Measurements from ENCODE around the gene AP3B2.
"Not testable (repeated sequence)": the region's sequence is repeated elsewhere in the genome, so short reads cannot be mapped to it uniquely, and the experiment has no call there.

Gene AP3B2

GRCh38 chr15:82644967-82645852 is 64.5 kb downstream of the AP3B2 start:
- Histone ChIP-seq H3K4me1 (ENCODE audit: control extremely low read depth in 1 of 4, control insufficient read depth in 4 of 4, insufficient read depth in 4 of 4, low read length in 3 of 4) (peaks cover 0 to 29% (median 19%) of the 10 kb centered on the region in 4 experiments), H3K27me3 (replicated peaks in 2 of 5; ENCODE audit: control insufficient read depth in 4 of 5, insufficient read depth in 5 of 5, low read length in 4 of 5) (peaks cover 10 to 75% (median 57%) of the 10 kb centered on the region in 5 experiments)
- POLR2A ChIA-PET; H3K27ac ChIP-seq (ENCODE audit: insufficient read depth in 1 of 2, low read depth in 1 of 2, low read length in 2 of 2, poor library complexity in 1 of 2, severe bottlenecking in 2 of 2); H3K9me3 ChIP-seq (ENCODE audit: control extremely low read depth in 1 of 5, control insufficient read depth in 4 of 5, insufficient read depth in 2 of 5, low read depth in 1 of 5, low read length in 4 of 5); H3K36me3 ChIP-seq (ENCODE audit: control insufficient read depth in 4 of 4, insufficient read depth in 4 of 4, low read length in 3 of 4); DNase-seq; CTCF ChIA-PET; H3K4me3 ChIP-seq (ENCODE audit: control insufficient read depth in 1 of 7, extremely low read depth in 1 of 7, insufficient read depth in 4 of 7, low read depth in 2 of 7, low read length in 6 of 7): not testable (repeated sequence)
- 97% methylated on average over 26 of the region's 34 CpGs for WGBS (ENCODE audit: insufficient coverage)

GRCh38 chr15:82643992-82644391 is 65.7 kb downstream of the AP3B2 start:
- CTCF ChIA-PET: interaction anchor here (0.6 to 1.6 kb wide), 2 partner anchors 12 to 113 kb away, joined by 3 read pairs; no protein-coding TSS in a partner anchor
- Histone ChIP-seq H3K4me3 (ENCODE audit: control insufficient read depth in 1 of 7, extremely low read depth in 1 of 7, insufficient read depth in 4 of 7, low read depth in 2 of 7, low read length in 6 of 7) (no peak overlapping the region), H3K27me3 (replicated peaks in 2 of 5; ENCODE audit: control insufficient read depth in 4 of 5, insufficient read depth in 5 of 5, low read length in 4 of 5) (peaks cover 14 to 78% (median 55%) of the 10 kb centered on the region in 5 experiments), H3K27ac (ENCODE audit: insufficient read depth in 1 of 2, low read depth in 1 of 2, low read length in 2 of 2, poor library complexity in 1 of 2, severe bottlenecking in 2 of 2) (no peak overlapping the region), H3K4me1 (ENCODE audit: control extremely low read depth in 1 of 4, control insufficient read depth in 4 of 4, insufficient read depth in 4 of 4, low read length in 3 of 4) (peaks cover 0 to 28% (median 18%) of the 10 kb centered on the region in 4 experiments), H3K9me3 (ENCODE audit: control extremely low read depth in 1 of 5, control insufficient read depth in 4 of 5, insufficient read depth in 2 of 5, low read depth in 1 of 5, low read length in 4 of 5) (peaks cover 0 to 3% (median 0%) of the 10 kb centered on the region in 5 experiments), H3K36me3 (ENCODE audit: control insufficient read depth in 4 of 4, insufficient read depth in 4 of 4, low read length in 3 of 4) (no peaks in the 10 kb centered on the region)
- DNase-seq: no peak
- POLR2A ChIA-PET: no interaction called here
- WGBS (ENCODE audit: insufficient coverage): 100% methylated on average over 2 of the region's 3 CpGs

- Histone ChIP-seq H3K4me1 (ENCODE audit: control extremely low read depth in 1 of 4, control insufficient read depth in 4 of 4, insufficient read depth in 4 of 4, low read length in 3 of 4) (peaks cover 0 to 19% (median 12%) of the 10 kb centered on the region in 4 experiments), H3K36me3 (ENCODE audit: control insufficient read depth in 4 of 4, insufficient read depth in 4 of 4, low read length in 3 of 4) (no peaks in the 10 kb centered on the region), H3K9me3 (ENCODE audit: control extremely low read depth in 1 of 5, control insufficient read depth in 4 of 5, insufficient read depth in 2 of 5, low read depth in 1 of 5, low read length in 4 of 5) (peaks cover 0 to 3% (median 0%) of the 10 kb centered on the region in 5 experiments), H3K27ac (ENCODE audit: insufficient read depth in 1 of 2, low read depth in 1 of 2, low read length in 2 of 2, poor library complexity in 1 of 2, severe bottlenecking in 2 of 2) (no peak overlapping the region), H3K27me3 (replicated peaks in 2 of 5; ENCODE audit: control insufficient read depth in 4 of 5, insufficient read depth in 5 of 5, low read length in 4 of 5) (peaks cover 18 to 69% (median 46%) of the 10 kb centered on the region in 5 experiments), H3K4me3 (ENCODE audit: control insufficient read depth in 1 of 7, extremely low read depth in 1 of 7, insufficient read depth in 4 of 7, low read depth in 2 of 7, low read length in 6 of 7) (no peak overlapping the region)
- ChIA-PET POLR2A (no interaction called here), CTCF (interaction anchor here (1.1 to 2.2 kb wide), 3 partner anchors 13 to 112 kb away, joined by 3 to 5 read pairs (median 4); no protein-coding TSS in a partner anchor)
- 63% methylated on average over 1 of the region's 3 CpGs for WGBS (ENCODE audit: insufficient coverage)
- no peak for DNase-seq
Observed at GRCh38 chr15:82642656-82643055, 67.0 kb downstream of the AP3B2 start.

GRCh38 chr15:82641129-82641798 is 68.4 kb downstream of the AP3B2 start:
- H3K27ac ChIP-seq (ENCODE audit: insufficient read depth in 1 of 2, low read depth in 1 of 2, low read length in 2 of 2, poor library complexity in 1 of 2, severe bottlenecking in 2 of 2): no peak overlapping the region
- ChIA-PET CTCF (interaction anchor here (1.1 to 2.2 kb wide), 3 partner anchors 11 to 47 kb away, joined by 3 to 5 read pairs (median 4); no protein-coding TSS in a partner anchor), POLR2A (no interaction called here)
- WGBS (ENCODE audit: insufficient coverage): 74% methylated on average over 2 of the region's 2 CpGs
- no peak overlapping the region for H3K4me3 ChIP-seq (ENCODE audit: control insufficient read depth in 1 of 7, extremely low read depth in 1 of 7, insufficient read depth in 4 of 7, low read depth in 2 of 7, low read length in 6 of 7)
- no peak for DNase-seq
- no peaks in the 10 kb centered on the region for H3K36me3 ChIP-seq (ENCODE audit: control insufficient read depth in 4 of 4, insufficient read depth in 4 of 4, low read length in 3 of 4)
- H3K9me3 ChIP-seq (ENCODE audit: control extremely low read depth in 1 of 5, control insufficient read depth in 4 of 5, insufficient read depth in 2 of 5, low read depth in 1 of 5, low read length in 4 of 5): no peaks in the 10 kb centered on the region
- peaks cover 18 to 58% (median 40%) of the 10 kb centered on the region in 5 experiments for H3K27me3 ChIP-seq (replicated peaks in 2 of 5; ENCODE audit: control insufficient read depth in 4 of 5, insufficient read depth in 5 of 5, low read length in 4 of 5)
- peaks cover 0 to 6% (median 3%) of the 10 kb centered on the region in 4 experiments for H3K4me1 ChIP-seq (ENCODE audit: control extremely low read depth in 1 of 4, control insufficient read depth in 4 of 4, insufficient read depth in 4 of 4, low read length in 3 of 4)

GRCh38 chr15:82640672-82641071 is 69.0 kb downstream of the AP3B2 start:
- ChIA-PET POLR2A (no interaction called here), CTCF (interaction anchor here (1.2 to 2.2 kb wide), 3 partner anchors 21 to 360 kb away, joined by 3 to 5 read pairs (median 5); no protein-coding TSS in a partner anchor)
- Histone ChIP-seq H3K4me1 (ENCODE audit: control extremely low read depth in 1 of 4, control insufficient read depth in 4 of 4, insufficient read depth in 4 of 4, low read length in 3 of 4) (no peaks in the 10 kb centered on the region), H3K27ac (ENCODE audit: insufficient read depth in 1 of 2, low read depth in 1 of 2, low read length in 2 of 2, poor library complexity in 1 of 2, severe bottlenecking in 2 of 2) (no peak overlapping the region), H3K27me3 (replicated peaks in 2 of 5; ENCODE audit: control insufficient read depth in 4 of 5, insufficient read depth in 5 of 5, low read length in 4 of 5) (peaks cover 16 to 54% (median 37%) of the 10 kb centered on the region in 5 experiments), H3K36me3 (ENCODE audit: control insufficient read depth in 4 of 4, insufficient read depth in 4 of 4, low read length in 3 of 4) (no peaks in the 10 kb centered on the region), H3K4me3 (ENCODE audit: control insufficient read depth in 1 of 7, extremely low read depth in 1 of 7, insufficient read depth in 4 of 7, low read depth in 2 of 7, low read length in 6 of 7) (no peak overlapping the region), H3K9me3 (ENCODE audit: control extremely low read depth in 1 of 5, control insufficient read depth in 4 of 5, insufficient read depth in 2 of 5, low read depth in 1 of 5, low read length in 4 of 5) (no peaks in the 10 kb centered on the region)
- WGBS (ENCODE audit: insufficient coverage): 100% methylated on average over 1 of the region's 3 CpGs
- peak in 1 of 3 donors; percentile 17 for DNase-seq

GRCh38 chr15:82635798-82636197 is 73.9 kb downstream of the AP3B2 start:
- Histone ChIP-seq H3K36me3 (ENCODE audit: control insufficient read depth in 4 of 4, insufficient read depth in 4 of 4, low read length in 3 of 4) (no peaks in the 10 kb centered on the region), H3K27me3 (replicated peaks in 2 of 5; ENCODE audit: control insufficient read depth in 4 of 5, insufficient read depth in 5 of 5, low read length in 4 of 5) (peaks cover 0 to 19% (median 12%) of the 10 kb centered on the region in 5 experiments), H3K27ac (ENCODE audit: insufficient read depth in 1 of 2, low read depth in 1 of 2, low read length in 2 of 2, poor library complexity in 1 of 2, severe bottlenecking in 2 of 2) (no peak overlapping the region), H3K4me1 (ENCODE audit: control extremely low read depth in 1 of 4, control insufficient read depth in 4 of 4, insufficient read depth in 4 of 4, low read length in 3 of 4) (no peaks in the 10 kb centered on the region), H3K4me3 (ENCODE audit: control insufficient read depth in 1 of 7, extremely low read depth in 1 of 7, insufficient read depth in 4 of 7, low read depth in 2 of 7, low read length in 6 of 7) (no peak overlapping the region), H3K9me3 (ENCODE audit: control extremely low read depth in 1 of 5, control insufficient read depth in 4 of 5, insufficient read depth in 2 of 5, low read depth in 1 of 5, low read length in 4 of 5) (no peaks in the 10 kb centered on the region)
- ChIA-PET CTCF (no interaction called here), POLR2A (no interaction called here)
- DNase-seq: no peak
- 67% methylated on average over 2 of the region's 2 CpGs for WGBS (ENCODE audit: insufficient coverage)

Data from common myeloid progenitor, CD34-positive (primary cell).